ENCODE results near the gene ZNF134. TPM values are rescaled to one million over a fixed set of nuclear protein-coding genes. Genes with fewer than 3 reads are reported as not detected.

Gene ZNF134
- total RNA-seq, 1 donor from 2014 or later: 32.3 TPM

GRCh38 chr19:57632987-57633831, 19.2 kb downstream of the ZNF134 start, which contains the start of gene ZNF211:
TSS of gene ZNF211 (plus strand) at chr19:57633168. CDS start at chr19:57633347, 179 bp downstream.
- peak within 1 kb of the TSS; percentile 56 for H3K27ac Mint-ChIP-seq (ENCODE audit: unreplicated experiment)
- peaks cover 18% of the 10 kb centered on the region for H3K9me3 Mint-ChIP-seq (ENCODE audit: unreplicated experiment)
- H3K9me3 ChIP-seq (ENCODE audit: insufficient read depth, low read depth, low read length): peaks cover 5% of the 10 kb centered on the region
- peak within 1 kb of the TSS; percentile 89 for H3K9ac ChIP-seq (ENCODE audit: low read length)
- no peaks in the 10 kb centered on the region for H3K27me3 Mint-ChIP-seq (ENCODE audit: low read depth, unreplicated experiment)
- H3K27ac ChIP-seq (ENCODE audit: low read depth, low read length): peak within 1 kb of the TSS; percentile 64
- peaks cover 37% of the 10 kb centered on the region for H3K36me3 Mint-ChIP-seq (ENCODE audit: low read depth, unreplicated experiment)
- peak within 1 kb of the TSS; percentile 85 for H3K4me3 ChIP-seq (ENCODE audit: insufficient read depth, low read depth, low read length)
- peaks cover 11% of the 10 kb centered on the region for H3K4me1 Mint-ChIP-seq (ENCODE audit: low read depth, unreplicated experiment)
- peak within 1 kb of the TSS; percentile 92 for H3K4me2 ChIP-seq (ENCODE audit: low read length)
- peaks cover 4% of the 10 kb centered on the region for H3K4me1 ChIP-seq (ENCODE audit: insufficient read depth, low read length)
- FAIRE-seq (no peak), DNase-seq (ENCODE audit: low read depth) (peak; percentile 88)
- H3K36me3 ChIP-seq (ENCODE audit: insufficient read depth, low read length): peaks cover 7% of the 10 kb centered on the region
- TF ChIP-seq CTCF (IDR thresholded peaks at IDR 0.05; ENCODE audit: insufficient read depth, low read depth, low read length) (no peak), EZH2 (IDR thresholded peaks at IDR 0.05; ENCODE audit: insufficient read depth, low read length) (no peak)
- peaks cover 21% of the 10 kb centered on the region for H3K79me2 ChIP-seq (ENCODE audit: insufficient read depth, low read length)
- H2AFZ ChIP-seq (ENCODE audit: low read depth, low read length): peak within 1 kb of the TSS; percentile 88
- no peaks in the 10 kb centered on the region for H3K27me3 ChIP-seq (ENCODE audit: insufficient read depth, low read length)
- H4K20me1 ChIP-seq (ENCODE audit: insufficient read depth, low read length): no peaks in the 10 kb centered on the region
- H3K4me3 Mint-ChIP-seq (ENCODE audit: unreplicated experiment): peak within 1 kb of the TSS; percentile 98

- H4K20me1 ChIP-seq (ENCODE audit: insufficient read depth, low read length): no peaks in the 10 kb centered on the region
- peak overlapping the region; percentile 92 for H3K4me2 ChIP-seq (ENCODE audit: low read length)
- Mint-ChIP-seq H3K27me3 (ENCODE audit: low read depth, unreplicated experiment) (no peaks in the 10 kb centered on the region), H3K4me3 (ENCODE audit: unreplicated experiment) (peak overlapping the region; percentile 98), H3K27ac (ENCODE audit: unreplicated experiment) (peak overlapping the region; percentile 56), H3K4me1 (ENCODE audit: low read depth, unreplicated experiment) (peaks cover 11% of the 10 kb centered on the region), H3K36me3 (ENCODE audit: low read depth, unreplicated experiment) (peaks cover 43% of the 10 kb centered on the region), H3K9me3 (ENCODE audit: unreplicated experiment) (peaks cover 23% of the 10 kb centered on the region)
- H3K9me3 ChIP-seq (ENCODE audit: insufficient read depth, low read depth, low read length): peaks cover 8% of the 10 kb centered on the region
- peak overlapping the region; percentile 85 for H3K4me3 ChIP-seq (ENCODE audit: insufficient read depth, low read depth, low read length)
- DNase-seq (ENCODE audit: low read depth) (no peak), FAIRE-seq (no peak)
- peaks cover 4% of the 10 kb centered on the region for H3K4me1 ChIP-seq (ENCODE audit: insufficient read depth, low read length)
- H3K27ac ChIP-seq (ENCODE audit: low read depth, low read length): no peak overlapping the region
- H3K36me3 ChIP-seq (ENCODE audit: insufficient read depth, low read length): peaks cover 10% of the 10 kb centered on the region
- peaks cover 21% of the 10 kb centered on the region for H3K79me2 ChIP-seq (ENCODE audit: insufficient read depth, low read length)
- peak overlapping the region; percentile 89 for H3K9ac ChIP-seq (ENCODE audit: low read length)
- no peaks in the 10 kb centered on the region for H3K27me3 ChIP-seq (ENCODE audit: insufficient read depth, low read length)
- peak overlapping the region; percentile 88 for H2AFZ ChIP-seq (ENCODE audit: low read depth, low read length)
- no peak for TF ChIP-seq EZH2 (IDR thresholded peaks at IDR 0.05; ENCODE audit: insufficient read depth, low read length)
- TF ChIP-seq CTCF (IDR thresholded peaks at IDR 0.05; ENCODE audit: insufficient read depth, low read depth, low read length): no peak
These were observed 19.7 kb downstream of the ZNF134 start for GRCh38 chr19:57633832-57634131.

- TF ChIP-seq EZH2 (IDR thresholded peaks at IDR 0.05; ENCODE audit: insufficient read depth, low read length) (no peak), CTCF (IDR thresholded peaks at IDR 0.05; ENCODE audit: insufficient read depth, low read depth, low read length) (no peak)
- Mint-ChIP-seq H3K4me3 (ENCODE audit: unreplicated experiment) (no peak overlapping the region), H3K4me1 (ENCODE audit: low read depth, unreplicated experiment) (peaks cover 11% of the 10 kb centered on the region), H3K36me3 (ENCODE audit: low read depth, unreplicated experiment) (peaks cover 70% of the 10 kb centered on the region), H3K9me3 (ENCODE audit: unreplicated experiment) (peaks cover 34% of the 10 kb centered on the region), H3K27me3 (ENCODE audit: low read depth, unreplicated experiment) (no peaks in the 10 kb centered on the region), H3K27ac (ENCODE audit: unreplicated experiment) (no peak overlapping the region)
- Histone ChIP-seq H2AFZ (ENCODE audit: low read depth, low read length) (no peak overlapping the region), H3K4me1 (ENCODE audit: insufficient read depth, low read length) (peaks cover 4% of the 10 kb centered on the region), H3K27me3 (ENCODE audit: insufficient read depth, low read length) (no peaks in the 10 kb centered on the region), H3K9ac (ENCODE audit: low read length) (no peak overlapping the region), H3K79me2 (ENCODE audit: insufficient read depth, low read length) (peaks cover 21% of the 10 kb centered on the region), H3K4me2 (ENCODE audit: low read length) (no peak overlapping the region), H3K27ac (ENCODE audit: low read depth, low read length) (no peak overlapping the region), H4K20me1 (ENCODE audit: insufficient read depth, low read length) (no peaks in the 10 kb centered on the region), H3K9me3 (ENCODE audit: insufficient read depth, low read depth, low read length) (peaks cover 35% of the 10 kb centered on the region), H3K36me3 (ENCODE audit: insufficient read depth, low read length) (peaks cover 39% of the 10 kb centered on the region), H3K4me3 (ENCODE audit: insufficient read depth, low read depth, low read length) (no peak overlapping the region)
- DNase-seq (ENCODE audit: low read depth) (no peak), FAIRE-seq (no peak)
These were observed 23.3 kb downstream of the ZNF134 start for GRCh38 chr19:57637379-57637778.
